ENCODE measurements around the gene C14orf93.
A peak's percentile ranks its signal among the peaks of the same experiment; 100 is the strongest.
"Not testable (repeated sequence)": the region's sequence is repeated elsewhere in the genome, so short reads cannot be mapped to it uniquely, and the experiment has no call there.

C14orf93 gene

DNA sequence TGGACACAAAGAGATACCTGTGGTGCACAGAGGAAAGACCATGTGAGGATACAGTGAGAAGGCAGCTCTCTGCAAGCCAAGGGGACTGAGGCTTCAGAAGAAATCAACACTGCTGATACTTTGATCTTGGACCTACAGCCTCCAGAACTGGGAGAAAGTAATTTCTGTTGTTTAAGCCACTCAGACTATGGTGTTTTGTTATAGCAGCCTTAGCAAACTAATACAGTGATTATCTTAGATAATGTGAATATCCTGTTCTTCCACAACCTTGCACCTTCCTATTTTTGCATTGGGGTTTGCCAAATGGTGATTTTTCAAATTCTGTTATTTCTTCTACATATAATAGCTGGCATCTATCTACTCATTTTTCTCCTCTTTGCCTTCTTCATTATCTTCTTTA is 8.2 kb upstream of the C14orf93 start:
- TF ChIP-seq, protein P1, sequence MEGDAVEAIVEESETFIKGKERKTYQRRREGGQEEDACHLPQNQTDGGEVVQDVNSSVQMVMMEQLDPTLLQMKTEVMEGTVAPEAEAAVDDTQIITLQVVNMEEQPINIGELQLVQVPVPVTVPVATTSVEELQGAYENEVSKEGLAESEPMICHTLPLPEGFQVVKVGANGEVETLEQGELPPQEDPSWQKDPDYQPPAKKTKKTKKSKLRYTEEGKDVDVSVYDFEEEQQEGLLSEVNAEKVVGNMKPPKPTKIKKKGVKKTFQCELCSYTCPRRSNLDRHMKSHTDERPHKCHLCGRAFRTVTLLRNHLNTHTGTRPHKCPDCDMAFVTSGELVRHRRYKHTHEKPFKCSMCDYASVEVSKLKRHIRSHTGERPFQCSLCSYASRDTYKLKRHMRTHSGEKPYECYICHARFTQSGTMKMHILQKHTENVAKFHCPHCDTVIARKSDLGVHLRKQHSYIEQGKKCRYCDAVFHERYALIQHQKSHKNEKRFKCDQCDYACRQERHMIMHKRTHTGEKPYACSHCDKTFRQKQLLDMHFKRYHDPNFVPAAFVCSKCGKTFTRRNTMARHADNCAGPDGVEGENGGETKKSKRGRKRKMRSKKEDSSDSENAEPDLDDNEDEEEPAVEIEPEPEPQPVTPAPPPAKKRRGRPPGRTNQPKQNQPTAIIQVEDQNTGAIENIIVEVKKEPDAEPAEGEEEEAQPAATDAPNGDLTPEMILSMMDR (IDR thresholded peaks at IDR 0.05): no peak
- no peak for TF ChIP-seq ZFX (IDR thresholded peaks at IDR 0.05; ENCODE audit: borderline replicate concordance)

GRCh38 chr14:23017091-23017490 is 7.1 kb upstream of the C14orf93 start:
- H3K27ac ChIP-seq: no peak overlapping the region
- TF ChIP-seq, protein P1 (IDR thresholded peaks at IDR 0.05): no peak
- TF ChIP-seq ZFX (IDR thresholded peaks at IDR 0.05; ENCODE audit: borderline replicate concordance): no peak

More for the DNA sequence above, 8.2 kb upstream of the C14orf93 start:
- no peak overlapping the region for H3K27ac ChIP-seq

GRCh38 chr14:23015618-23016017 is 5.7 kb upstream of the C14orf93 start:
- no peak overlapping the region for H3K27ac ChIP-seq
- TF ChIP-seq ZFX (IDR thresholded peaks at IDR 0.05; ENCODE audit: borderline replicate concordance): no peak
- TF ChIP-seq, protein P1 (IDR thresholded peaks at IDR 0.05): no peak

GRCh38 chr14:23013749-23014054 is 3.8 kb upstream of the C14orf93 start:
- H3K27ac ChIP-seq: not testable (repeated sequence)

- TF ChIP-seq, protein P1 (IDR thresholded peaks at IDR 0.05): no peak
- no peak for TF ChIP-seq ZFX (IDR thresholded peaks at IDR 0.05; ENCODE audit: borderline replicate concordance)
These were observed 3.3 kb upstream of the C14orf93 start for GRCh38 chr14:23013054-23013748.

DNA sequence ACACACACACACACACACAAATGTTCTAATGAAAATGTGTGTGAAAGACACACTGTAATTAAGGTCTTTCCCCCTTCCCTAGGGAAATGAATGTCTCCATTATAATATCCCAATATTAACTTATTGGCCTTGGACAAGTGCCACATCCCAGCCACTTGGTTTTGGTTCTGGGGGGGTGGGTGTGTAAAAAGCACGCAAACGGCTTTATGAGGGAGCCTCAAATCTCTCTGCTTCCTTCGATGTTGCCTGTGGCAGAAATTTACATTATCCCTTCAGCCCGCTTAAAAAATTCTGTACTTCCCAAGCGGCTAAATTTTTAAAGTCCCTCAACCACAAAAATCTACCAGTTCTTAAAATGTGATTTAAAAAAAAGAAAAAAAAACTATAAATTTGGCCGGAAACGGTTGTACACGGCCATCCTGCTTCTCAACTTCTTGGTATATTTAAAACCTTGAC is 432 bp downstream of the C14orf93 start:
- no peak for TF ChIP-seq ZFX (IDR thresholded peaks at IDR 0.05; ENCODE audit: borderline replicate concordance)
- TF ChIP-seq, protein P1 (IDR thresholded peaks at IDR 0.05): no peak
- peak overlapping the region; percentile 98 for H3K27ac ChIP-seq

More at GRCh38 chr14:23013054-23013748, 3.3 kb upstream of the C14orf93 start:
- no peak overlapping the region for H3K27ac ChIP-seq

GRCh38 chr14:23008831-23009230 is 1.1 kb downstream of the C14orf93 start:
- TF ChIP-seq ZFX (IDR thresholded peaks at IDR 0.05; ENCODE audit: borderline replicate concordance): no peak
- TF ChIP-seq, protein P1 (IDR thresholded peaks at IDR 0.05): no peak
- H3K27ac ChIP-seq: peak overlapping the region; percentile 98

Measured in 22Rv1 (cell line).